Common myeloid progenitor, CD34-positive (primary cell): ENCODE data around the gene CHPT1.

ENCODE experiments used
- CTCF ChIA-PET: fragments of 350-600 bp; sonication (Branson Sonifier 250); formaldehyde crosslinking; loops from one replicate; lab custom pipeline; 2021; ENCODE audit warnings: antibody characterized with exemption; lab: Charles Lee
- POLR2A ChIA-PET: fragments of 350-600 bp; sonication (Branson Sonifier 250); formaldehyde crosslinking; loops from one replicate; lab custom pipeline; 2021; ENCODE audit warnings: antibody characterized with exemption; lab: Charles Lee
- DNase-seq, 3 donors: peaks; one replicate each; pipeline versions ENCODE4 v3.0.0 to v3.0.0-alpha.2; 2013
- H3K27ac ChIP-seq, 2 experiments: 1 replicate in 1 of 2; 2 replicates in 1 of 2; pipeline ENCODE4 v1.7.0; 2013; ENCODE audit warnings: inconsistent platforms in 2 of 2, low read length in 2 of 2, mild to moderate bottlenecking in 2 of 2, low read depth in 1 of 2, moderate library complexity in 1 of 2; ENCODE audit not compliant: severe bottlenecking in 2 of 2, insufficient read depth in 1 of 2, poor library complexity in 1 of 2
- H3K27me3 ChIP-seq, 5 experiments: replicated peaks in 2 of 5; 1 replicate in 3 of 5; 2 replicates in 2 of 5; pipeline versions ENCODE4 v1.6.1 to v1.7.0; 2013; ENCODE audit warnings: low read length in 4 of 5, mild to moderate bottlenecking in 2 of 5, moderate library complexity in 2 of 5, inconsistent platforms in 1 of 5; ENCODE audit not compliant: insufficient read depth in 5 of 5, control insufficient read depth in 4 of 5
- H3K36me3 ChIP-seq, 4 experiments: 1 replicate in 2 of 4; 2 replicates in 2 of 4; pipeline versions ENCODE4 v1.6.1 to v1.7.0; 2013; ENCODE audit warnings: low read length in 3 of 4, control low read depth in 1 of 4, mild to moderate bottlenecking in 1 of 4; ENCODE audit not compliant: control insufficient read depth in 4 of 4, insufficient read depth in 4 of 4
- H3K4me1 ChIP-seq, 4 experiments: 1 replicate in 3 of 4; 2 replicates in 1 of 4; pipeline versions ENCODE4 v1.6.1 to v1.7.1; 2013; ENCODE audit warnings: low read length in 3 of 4, mild to moderate bottlenecking in 3 of 4, control low read depth in 1 of 4, inconsistent platforms in 1 of 4, moderate library complexity in 1 of 4; ENCODE audit not compliant: control insufficient read depth in 4 of 4, insufficient read depth in 4 of 4; ENCODE audit errors: control extremely low read depth in 1 of 4
- H3K4me3 ChIP-seq, 7 experiments: 1 replicate in 4 of 7; 2 replicates in 3 of 7; pipeline versions ENCODE4 v1.5.1 to v1.7.0; 2013; ENCODE audit warnings: mild to moderate bottlenecking in 7 of 7, low read length in 6 of 7, moderate library complexity in 6 of 7, inconsistent platforms in 2 of 7, low read depth in 2 of 7, control low read depth in 1 of 7; ENCODE audit not compliant: insufficient read depth in 4 of 7, control insufficient read depth in 1 of 7; ENCODE audit errors: extremely low read depth in 1 of 7
- H3K9me3 ChIP-seq, 5 experiments: 1 replicate in 4 of 5; 2 replicates in 1 of 5; pipeline versions ENCODE4 v1.6.1 to v1.7.1; 2013; ENCODE audit warnings: low read length in 4 of 5, mild to moderate bottlenecking in 2 of 5, inconsistent platforms in 1 of 5, low read depth in 1 of 5, moderate library complexity in 1 of 5; ENCODE audit not compliant: control insufficient read depth in 4 of 5, insufficient read depth in 2 of 5; ENCODE audit errors: control extremely low read depth in 1 of 5
- whole genome bisulfite sequencing: methylation state at CpG from one replicate; pipeline ENCODE4 v1.1.5; 2013; ENCODE audit not compliant: insufficient coverage; 5-methylcytosine and 5-hydroxymethylcytosine counted together

Gene CHPT1

DNA sequence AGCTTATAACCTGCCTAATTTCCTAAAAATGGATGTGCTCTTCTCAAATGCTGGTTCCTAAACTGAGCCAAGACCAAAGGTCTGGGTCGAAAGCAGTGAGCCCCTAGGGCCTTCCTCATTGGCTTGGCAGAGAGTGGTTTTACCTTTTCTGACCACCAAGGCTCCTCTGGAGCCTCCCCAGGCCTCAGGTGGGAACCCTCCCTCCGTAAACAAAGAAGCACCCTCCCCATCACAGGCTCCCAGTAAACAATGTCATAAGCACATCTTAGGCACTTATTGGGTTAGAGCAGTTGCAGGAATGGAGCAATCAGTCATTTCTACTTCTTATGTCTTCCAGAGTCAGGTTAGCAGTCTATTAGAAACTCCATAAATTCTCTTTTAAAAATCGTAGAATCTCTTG, 6.0 kb downstream of the CHPT1 start:
- Histone ChIP-seq H3K4me3 (no peak overlapping the region), H3K4me1 (peaks cover 3 to 32% (median 13%) of the 10 kb centered on the region in 4 experiments), H3K27me3 (no peaks in the 10 kb centered on the region), H3K27ac (no peak overlapping the region), H3K36me3 (peaks cover 0 to 7% (median 0%) of the 10 kb centered on the region in 4 experiments), H3K9me3 (no peaks in the 10 kb centered on the region)
- POLR2A ChIA-PET, result no interaction called here
- DNase-seq, result no peak
- CTCF ChIA-PET, result interaction anchor here (1.4 kb wide), 1 partner anchor 11 kb away, joined by 4 read pairs; no protein-coding TSS in a partner anchor
- WGBS, result 92% methylated on average over 1 of the region's 3 CpGs

GRCh38 chr12:101706403-101706802, 9.0 kb downstream of the CHPT1 start:
- H3K27ac ChIP-seq, result no peak overlapping the region
- DNase-seq, result no peak
- ChIA-PET POLR2A (no interaction called here), CTCF (interaction anchor here (1.9 kb wide), 1 partner anchor 9 kb away, joined by 4 read pairs; no protein-coding TSS in a partner anchor)
- H3K4me1 ChIP-seq, result peaks cover 3 to 19% (median 16%) of the 10 kb centered on the region in 4 experiments
- no peaks in the 10 kb centered on the region for H3K27me3 ChIP-seq
- peaks cover 0 to 7% (median 0%) of the 10 kb centered on the region in 4 experiments for H3K36me3 ChIP-seq
- H3K9me3 ChIP-seq, result no peaks in the 10 kb centered on the region
- no peak overlapping the region for H3K4me3 ChIP-seq
- whole genome bisulfite sequencing, result no CpG with 5 or more reads among the region's 1 CpG

DNA sequence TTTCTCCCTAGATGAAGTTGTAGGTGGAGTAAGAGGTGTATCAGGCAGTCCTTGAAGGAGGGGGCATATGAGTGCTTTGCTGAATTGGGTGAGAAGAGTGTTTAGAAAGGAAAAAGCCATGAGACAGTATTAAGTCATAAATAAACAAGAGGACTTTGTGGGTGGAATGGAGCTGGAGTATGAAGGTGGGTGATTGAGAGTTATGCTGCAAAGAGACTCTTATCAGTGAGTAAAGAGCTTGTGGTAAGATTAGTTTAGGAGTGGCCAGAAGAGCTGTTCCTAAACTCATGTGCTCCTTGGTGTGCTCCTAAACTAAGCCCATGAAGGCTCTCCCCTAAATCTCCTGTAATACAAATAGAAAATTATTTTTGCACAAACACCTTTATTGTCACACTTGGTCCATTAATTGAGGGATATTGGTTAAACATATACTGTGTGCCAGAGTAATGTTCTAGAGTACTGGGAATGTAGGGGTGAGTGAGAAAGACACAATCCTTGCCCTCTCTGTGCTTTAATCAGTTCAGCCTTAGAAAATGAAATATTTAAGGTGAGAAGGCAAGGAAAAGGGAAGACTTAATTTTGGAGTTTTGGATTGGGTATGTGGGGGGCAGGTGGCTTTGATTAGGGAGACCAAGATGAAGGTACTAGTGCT, 9.8 kb downstream of the CHPT1 start:
- CTCF ChIA-PET, result interaction anchor here (1.9 to 2.0 kb wide), 2 partner anchors 8 kb away, joined by 4 to 9 read pairs; no protein-coding TSS in a partner anchor
- H3K4me3 ChIP-seq, result no peak overlapping the region

DNA sequence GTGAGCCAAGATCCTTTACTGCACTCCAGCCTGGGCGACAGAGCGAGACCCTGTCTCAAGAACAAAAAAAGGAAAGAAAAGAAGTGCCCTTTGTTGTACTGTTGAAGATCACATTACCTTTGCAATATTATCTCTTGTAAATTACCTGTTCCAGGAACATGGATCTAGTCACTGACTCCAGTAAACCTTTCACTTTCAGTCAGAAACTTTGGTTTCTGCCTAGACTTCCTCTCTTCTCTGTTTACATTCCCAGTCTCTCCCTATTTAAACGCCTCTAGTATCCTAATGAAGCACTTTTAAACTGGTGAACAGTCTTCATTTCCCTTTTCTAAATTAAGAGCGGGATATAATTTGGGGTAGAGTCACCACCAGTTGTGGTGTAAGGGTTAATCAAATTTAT, 12.8 kb downstream of the CHPT1 start:
- no peaks in the 10 kb centered on the region for H3K27me3 ChIP-seq
- no peak overlapping the region for H3K27ac ChIP-seq
- WGBS, result 100% methylated on average over 1 of the region's 4 CpGs
- H3K4me3 ChIP-seq, result no peak overlapping the region
- no peak for DNase-seq
- H3K4me1 ChIP-seq, result peaks cover 7 to 30% (median 22%) of the 10 kb centered on the region in 4 experiments
- ChIA-PET CTCF (no interaction called here), POLR2A (no interaction called here)
- H3K9me3 ChIP-seq, result no peaks in the 10 kb centered on the region
- no peaks in the 10 kb centered on the region for H3K36me3 ChIP-seq

More for the DNA sequence above, 9.8 kb downstream of the CHPT1 start:
- Histone ChIP-seq H3K27ac (no peak overlapping the region), H3K27me3 (no peaks in the 10 kb centered on the region), H3K9me3 (no peaks in the 10 kb centered on the region), H3K4me1 (peaks cover 3 to 19% (median 15%) of the 10 kb centered on the region in 4 experiments), H3K36me3 (peaks cover 0 to 7% (median 0%) of the 10 kb centered on the region in 4 experiments)
- DNase-seq, result peak in 1 of 3 donors; percentile 20
- POLR2A ChIA-PET, result no interaction called here

DNA sequence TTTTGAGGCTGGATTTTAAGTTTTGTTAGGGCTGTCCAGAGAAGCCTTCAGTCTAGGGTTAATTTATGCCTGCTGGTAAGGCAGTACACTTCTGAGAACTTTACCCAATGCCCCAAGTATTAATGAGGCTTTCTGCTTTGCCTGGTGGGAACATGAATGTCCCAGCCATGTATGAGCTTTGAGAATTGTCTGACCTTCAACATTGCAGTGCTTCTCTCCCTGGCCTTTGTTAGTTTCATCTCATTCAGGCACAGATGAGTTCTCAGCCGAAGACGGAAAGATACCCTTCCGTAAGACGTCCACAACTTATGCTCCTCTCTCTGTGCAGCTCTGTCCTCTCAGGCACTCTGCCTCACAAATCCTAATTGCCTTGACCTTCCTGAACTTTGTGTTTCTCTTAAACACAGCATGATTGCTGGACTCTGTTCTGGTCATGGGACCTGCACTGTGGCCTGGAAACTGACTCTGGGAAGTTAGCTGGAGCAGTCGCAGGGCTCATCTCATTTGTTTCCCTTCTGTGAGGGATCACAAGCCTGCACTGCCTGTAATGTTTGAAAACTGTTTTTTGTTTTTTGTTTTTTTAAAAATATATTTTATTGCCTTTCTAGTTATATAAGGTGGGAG, 15.7 kb downstream of the CHPT1 start:
- no peak for DNase-seq
- CTCF ChIA-PET, result interaction anchor here (1.0 kb wide), 1 partner anchor 15 kb away, joined by 4 read pairs; no protein-coding TSS in a partner anchor
- Histone ChIP-seq H3K27me3 (no peaks in the 10 kb centered on the region), H3K9me3 (no peaks in the 10 kb centered on the region), H3K36me3 (peaks cover 0 to 3% (median 2%) of the 10 kb centered on the region in 4 experiments), H3K4me1 (peaks cover 5 to 27% (median 13%) of the 10 kb centered on the region in 4 experiments), H3K27ac (no peak overlapping the region), H3K4me3 (no peak overlapping the region)
- WGBS, result 79% methylated on average over 5 of the region's 5 CpGs
- POLR2A ChIA-PET, result no interaction called here

DNA sequence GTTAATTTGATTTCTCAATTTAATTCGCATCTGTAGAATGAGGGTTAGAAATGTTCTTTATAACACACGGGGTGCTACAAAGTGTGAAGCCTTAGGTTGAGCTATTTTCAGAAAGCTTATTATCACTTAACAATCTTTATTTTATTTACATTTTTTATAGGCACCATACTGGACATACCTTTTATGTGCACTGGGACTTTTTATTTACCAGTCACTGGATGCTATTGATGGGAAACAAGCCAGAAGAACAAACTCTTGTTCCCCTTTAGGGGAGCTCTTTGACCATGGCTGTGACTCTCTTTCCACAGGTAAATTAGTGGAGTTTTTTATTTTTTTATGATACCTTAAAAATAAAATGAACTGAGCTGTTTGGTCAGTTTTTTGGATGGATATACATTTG, 16.5 kb downstream of the CHPT1 start:
- H3K36me3 ChIP-seq, result peaks cover 2 to 5% (median 3%) of the 10 kb centered on the region in 4 experiments
- no peaks in the 10 kb centered on the region for H3K27me3 ChIP-seq
- H3K27ac ChIP-seq, result no peak overlapping the region
- H3K4me1 ChIP-seq, result peaks cover 5 to 27% (median 13%) of the 10 kb centered on the region in 4 experiments
- ChIA-PET CTCF (interaction anchor here (1.0 to 1.6 kb wide), 2 partner anchors 11 to 16 kb away, joined by 4 read pairs; no protein-coding TSS in a partner anchor), POLR2A (interaction anchor here (0.7 kb wide), 1 partner anchor 30 kb away, joined by 3 read pairs; no protein-coding TSS in a partner anchor)
- no peaks in the 10 kb centered on the region for H3K9me3 ChIP-seq
- WGBS, result no CpG with 5 or more reads among the region's 2 CpGs
- H3K4me3 ChIP-seq, result no peak overlapping the region
- DNase-seq, result no peak
